Keratinocyte (primary cell): ENCODE measurements around the gene LSM3. TPM values are rescaled to one million over a fixed set of nuclear protein-coding genes. Genes with fewer than 3 reads are reported as not detected.

ENCODE experiments used
- DNase-seq: peaks from one replicate; pipeline ENCODE4 v3.0.0-alpha.2; 2011; ENCODE audit warnings: low read depth, missing footprints, low spot score
- FAIRE-seq: peaks from 2 replicates; lab custom pipeline; 2011; peaks lifted over from hg19 to GRCh38; lab: Jason Lieb, UNC
- H2AFZ ChIP-seq: 2 replicates; pipeline ENCODE4 v1.6.0; 2012; ENCODE audit warnings: low read length, control low read depth, inconsistent platforms; ENCODE audit not compliant: control insufficient read depth
- H3K27ac ChIP-seq: 2 replicates; pipeline ENCODE4 v1.5.1; 2011; ENCODE audit warnings: low read length; ENCODE audit not compliant: control insufficient read depth, insufficient read depth
- H3K27me3 ChIP-seq: 3 replicates; pipeline ENCODE4 v1.6.0; 2011; ENCODE audit warnings: low read length; ENCODE audit not compliant: control insufficient read depth, insufficient read depth; ENCODE audit errors: extremely low read depth
- H3K36me3 ChIP-seq, 2 experiments: 2 replicates in 1 of 2; 3 replicates in 1 of 2; pipeline ENCODE4 v1.5.1; 2011; ENCODE audit warnings: low read length in 2 of 2, mild to moderate bottlenecking in 1 of 2; ENCODE audit not compliant: control insufficient read depth in 2 of 2, insufficient read depth in 2 of 2; ENCODE audit errors: extremely low read depth in 1 of 2
- H3K4me1 ChIP-seq: 3 replicates; pipeline ENCODE4 v1.5.1; 2011; ENCODE audit warnings: low read length; ENCODE audit not compliant: control insufficient read depth, insufficient read depth; ENCODE audit errors: extremely low read depth
- H3K4me2 ChIP-seq: 3 replicates; pipeline ENCODE4 v1.6.0; 2011; ENCODE audit warnings: low read depth, low read length; ENCODE audit not compliant: control insufficient read depth, insufficient read depth; ENCODE audit errors: extremely low read depth
- H3K4me3 ChIP-seq, 3 experiments: fragments of 200-600 bp in 1 of 3; sonication (generic) in 1 of 3; 2 replicates in 2 of 3; 3 replicates in 1 of 3; pipeline ENCODE4 v1.5.1; 2011 to 2016; ENCODE audit warnings: low read length in 3 of 3, mild to moderate bottlenecking in 3 of 3, control low read depth in 2 of 3, inconsistent platforms in 1 of 3, low read depth in 1 of 3, mixed read lengths in 1 of 3, mixed run types in 1 of 3, moderate library complexity in 1 of 3; ENCODE audit not compliant: control insufficient read depth in 2 of 3, insufficient read depth in 2 of 3; ENCODE audit errors: extremely low read depth in 1 of 3
- H3K79me2 ChIP-seq: 2 replicates; pipeline ENCODE4 v1.6.0; 2012; ENCODE audit warnings: low read length; ENCODE audit not compliant: control insufficient read depth, insufficient read depth
- H3K9ac ChIP-seq: 3 replicates; pipeline ENCODE4 v1.6.0; 2011; ENCODE audit warnings: low read length; ENCODE audit not compliant: control insufficient read depth, insufficient read depth; ENCODE audit errors: extremely low read depth
- H3K9me1 ChIP-seq: 3 replicates; pipeline ENCODE4 v1.6.0; 2011; ENCODE audit warnings: low read length; ENCODE audit not compliant: control insufficient read depth, insufficient read depth; ENCODE audit errors: extremely low read depth
- H3K9me3 ChIP-seq: 2 replicates; pipeline ENCODE4 v1.5.1; 2012; ENCODE audit warnings: low read depth, low read length; ENCODE audit not compliant: control insufficient read depth
- H4K20me1 ChIP-seq: 3 replicates; pipeline ENCODE4 v1.6.0; 2011; ENCODE audit warnings: low read length; ENCODE audit not compliant: control insufficient read depth, insufficient read depth; ENCODE audit errors: extremely low read depth
- CTCF ChIP-seq, 3 experiments: IDR thresholded peaks in 1 of 3; conservative IDR thresholded peaks in 1 of 3; optimal IDR thresholded peaks in 1 of 3; 2 replicates in 2 of 3; 3 replicates in 1 of 3; pipeline versions ENCODE3 to v1.5.1; 2011; ENCODE audit warnings: low read length in 3 of 3, mild to moderate bottlenecking in 3 of 3, moderate library complexity in 2 of 3, control low read depth in 1 of 3, inconsistent platforms in 1 of 3; ENCODE audit not compliant: insufficient read depth in 2 of 3; ENCODE audit errors: extremely low read depth in 1 of 3
- EZH2 ChIP-seq: IDR thresholded peaks from one replicate; pipeline ENCODE4 v1.6.1; 2012; ENCODE audit warnings: inconsistent platforms, mild to moderate bottlenecking, low read length, moderate library complexity
- dilution Hi-C: fragments of 300-500 bp; cut with MboI; formaldehyde crosslinking; loops from one replicate; pipeline ENCODE4 v1.7.0; 2020; ENCODE audit warnings: low sequenced_read_pairs; ENCODE audit not compliant: extremely low pct_ligation_motif_present
- polyA plus RNA-seq, 5 experiments: library from polyadenylated mRNA; depleted of rRNA in 3 of 5; stranded (reverse) in 3 of 5; stranded (forward) in 1 of 5; unstranded in 1 of 5; fragments of >200 nt; gene quantifications; 1 replicate in 1 of 5; 2 replicates in 3 of 5; 3 replicates in 1 of 5; pipeline versions ENCODE4 v1.2.1 to v1.2.3, GENCODE V29; 2011 to 2012; ENCODE audit warnings: missing spikeins in 2 of 5, low read depth in 1 of 5, low replicate concordance in 1 of 5

The LSM3 gene
- polyA plus RNA-seq, 1 donor (not counting 4 experiments of a cell fraction or from before 2014, with no cell fraction given) = 26.1 TPM

DNA sequence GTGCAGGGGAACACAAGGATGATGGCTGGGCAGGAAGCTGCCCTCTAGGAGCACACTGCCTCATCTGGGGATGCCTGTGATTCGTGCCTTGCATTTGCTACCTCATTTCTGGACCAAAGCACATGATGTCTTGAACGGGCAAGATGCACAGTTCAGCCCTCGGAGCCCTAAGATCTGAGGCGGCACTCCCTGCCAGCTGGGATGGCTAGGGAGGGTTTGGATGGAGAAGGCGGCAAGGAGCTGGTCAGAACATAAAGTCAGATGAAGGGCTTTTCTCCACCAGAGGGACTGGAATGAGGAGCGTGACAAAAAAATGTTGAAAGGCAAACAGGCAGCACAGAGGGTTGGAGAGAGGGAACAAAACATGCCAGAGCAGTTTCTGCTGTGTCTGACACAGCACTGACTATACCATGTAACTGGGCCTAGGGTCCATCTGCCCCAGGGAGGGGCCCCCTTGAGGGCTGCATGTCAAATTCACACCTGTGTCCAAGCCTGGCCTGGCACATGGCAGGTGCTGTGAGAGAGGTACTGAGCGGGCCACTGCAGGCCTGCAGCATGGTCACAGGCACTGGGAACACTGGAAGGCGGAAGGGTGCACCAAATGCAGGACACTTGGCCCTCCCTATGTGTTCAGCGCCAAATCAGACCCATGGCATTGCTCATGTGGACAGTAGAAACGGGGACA lies 32.1 kb upstream of the LSM3 start:
- Histone ChIP-seq H2AFZ (no peak overlapping the region), H3K27me3 (no peaks in the 10 kb centered on the region), H3K9ac (no peak overlapping the region), H3K9me3 (no peaks in the 10 kb centered on the region), H3K4me3 (no peak overlapping the region), H3K9me1 (no peaks in the 10 kb centered on the region), H4K20me1 (peaks cover 2% of the 10 kb centered on the region), H3K4me1 (peaks cover 45% of the 10 kb centered on the region), H3K36me3 (peaks cover 30 to 52% of the 10 kb centered on the region in 2 experiments), H3K4me2 (no peak overlapping the region), H3K79me2 (peaks cover 3% of the 10 kb centered on the region), H3K27ac (no peak overlapping the region)
- DNase-seq (no peak), FAIRE-seq (no peak)
- dilution Hi-C loops = no loop called here
- no peak for TF ChIP-seq CTCF (optimal IDR thresholded peaks at IDR 0.05 in 1 of 3, IDR thresholded peaks at IDR 0.05 in 1 of 3, conservative IDR thresholded peaks at IDR 0.05 in 1 of 3; ENCODE audit: extremely low read depth in 1 of 3, insufficient read depth in 2 of 3, low read length in 3 of 3)
- no peak for TF ChIP-seq EZH2

GRCh38 chr3:14147066-14147435 lies 31.6 kb upstream of the LSM3 start:
- Histone ChIP-seq H3K27me3 (no peaks in the 10 kb centered on the region), H2AFZ (no peak overlapping the region), H3K27ac (no peak overlapping the region), H3K9ac (no peak overlapping the region), H3K4me1 (peaks cover 43% of the 10 kb centered on the region), H3K36me3 (peaks cover 32 to 54% of the 10 kb centered on the region in 2 experiments), H3K79me2 (peaks cover under 1% of the 10 kb centered on the region), H3K9me3 (no peaks in the 10 kb centered on the region), H3K4me3 (no peak overlapping the region), H3K9me1 (no peaks in the 10 kb centered on the region), H4K20me1 (peaks cover 2% of the 10 kb centered on the region), H3K4me2 (no peak overlapping the region)
- dilution Hi-C loops = no loop called here
- TF ChIP-seq CTCF (optimal IDR thresholded peaks at IDR 0.05 in 1 of 3, IDR thresholded peaks at IDR 0.05 in 1 of 3, conservative IDR thresholded peaks at IDR 0.05 in 1 of 3; ENCODE audit: extremely low read depth in 1 of 3, insufficient read depth in 2 of 3, low read length in 3 of 3) (no peak), EZH2 (no peak)
- DNase-seq = no peak
- FAIRE-seq = no peak
